GM23338 (cell line): Measurements from ENCODE around the gene PRKCD. TPM values are rescaled to one million over a fixed set of nuclear protein-coding genes. Genes with fewer than 3 reads are reported as not detected.

Source experiments
- ATAC-seq: fragments of 200-7000 bp; cut with Tn5 transposase; 3 replicates; pipeline ENCODE4 v1.9.1; 2020
- DNase-seq: peaks from one replicate; pipeline ENCODE4 v3.0.0-alpha.2; 2015; ENCODE audit warnings: low spot score
- H2AFZ ChIP-seq: fragments of 200-600 bp; sonication (generic); 2 replicates; pipeline ENCODE4 v1.8.0; 2016; ENCODE audit warnings: antibody characterized with exemption, mild to moderate bottlenecking, moderate library complexity
- H3F3A ChIP-seq: fragments of 200-600 bp; sonication (generic); replicated peaks from 2 replicates; pipeline ENCODE4 v1.8.0; 2017; ENCODE audit warnings: antibody characterized with exemption, mixed run types, low read depth
- H3K27ac ChIP-seq: fragments of 200-600 bp; sonication (generic); 2 replicates; pipeline ENCODE4 v1.6.1; 2016; ENCODE audit warnings: low read depth
- H3K27me3 ChIP-seq: fragments of 200-600 bp; sonication (generic); 2 replicates; pipeline ENCODE4 v1.8.0; 2016; ENCODE audit warnings: mild to moderate bottlenecking, mixed run types, moderate library complexity; ENCODE audit not compliant: insufficient read depth
- H3K36me3 ChIP-seq: fragments of 200-600 bp; sonication (generic); 2 replicates; pipeline ENCODE4 v1.8.0; 2016; ENCODE audit warnings: mild to moderate bottlenecking; ENCODE audit not compliant: insufficient read depth
- H3K4me1 ChIP-seq: fragments of 200-600 bp; sonication (generic); 2 replicates; pipeline ENCODE4 v1.8.0; 2016; ENCODE audit warnings: mild to moderate bottlenecking, moderate library complexity; ENCODE audit not compliant: insufficient read depth
- H3K4me2 ChIP-seq: fragments of 200-600 bp; sonication (generic); 2 replicates; pipeline ENCODE4 v1.7.1; 2017; ENCODE audit warnings: mixed run types
- H3K4me3 ChIP-seq: fragments of 200-600 bp; sonication (generic); 2 replicates; pipeline ENCODE4 v1.6.1; 2016; ENCODE audit warnings: mixed run types
- H3K79me2 ChIP-seq: fragments of 200-600 bp; sonication (generic); replicated peaks from 2 replicates; pipeline ENCODE4 v1.8.0; 2017; ENCODE audit warnings: mild to moderate bottlenecking; ENCODE audit not compliant: insufficient read depth
- H3K9me2 ChIP-seq: fragments of 200-600 bp; sonication (generic); 2 replicates; pipeline ENCODE4 v1.8.0; 2017; ENCODE audit not compliant: insufficient read depth
- H4K20me1 ChIP-seq: fragments of 200-600 bp; sonication (generic); replicated peaks from 2 replicates; pipeline ENCODE4 v1.8.0; 2017; ENCODE audit warnings: mild to moderate bottlenecking; ENCODE audit not compliant: insufficient read depth
- H3K27ac Mint-ChIP-seq: 2 replicates; pipeline ENCODE4 v1.8.0; 2020; ENCODE audit warnings: inconsistent platforms, mild to moderate bottlenecking, moderate library complexity, mixed read lengths
- H3K27me3 Mint-ChIP-seq: 3 replicates; pipeline ENCODE4 v1.8.0; 2022; ENCODE audit warnings: low read depth, mild to moderate bottlenecking, moderate library complexity, mixed read lengths, inconsistent platforms; ENCODE audit not compliant: insufficient read depth, poor library complexity
- H3K36me3 Mint-ChIP-seq: 3 replicates; pipeline ENCODE4 v1.8.0; 2021; ENCODE audit warnings: low read depth, mild to moderate bottlenecking, inconsistent platforms, moderate library complexity, mixed read lengths
- H3K4me1 Mint-ChIP-seq: 3 replicates; pipeline ENCODE4 v1.8.0; 2020; ENCODE audit warnings: mild to moderate bottlenecking, inconsistent platforms, mixed read lengths
- H3K4me3 Mint-ChIP-seq: 3 replicates; pipeline ENCODE4 v1.8.0; 2021; ENCODE audit warnings: moderate library complexity, mild to moderate bottlenecking, inconsistent platforms, mixed read lengths
- H3K9me3 Mint-ChIP-seq: 3 replicates; pipeline ENCODE4 v1.8.0; 2020; ENCODE audit warnings: moderate library complexity, mild to moderate bottlenecking, inconsistent platforms, mixed read lengths
- CREB1 ChIP-seq: fragments of 250-450 bp; sonication (Bioruptor Pico); IDR thresholded peaks from 2 replicates; pipeline ENCODE4 v1.5.0; 2020; ENCODE audit warnings: low read depth, mild to moderate bottlenecking, moderate library complexity
- EZH2 ChIP-seq: fragments of 200-600 bp; sonication (generic); IDR thresholded peaks from one replicate; pipeline ENCODE4 v1.8.0; 2017; ENCODE audit warnings: antibody characterized with exemption, mild to moderate bottlenecking, low read depth; ENCODE audit not compliant: unreplicated experiment
- JUNB ChIP-seq: IDR thresholded peaks from one replicate; pipeline ENCODE4 v1.6.1; 2016; ENCODE audit warnings: antibody characterized with exemption; ENCODE audit not compliant: unreplicated experiment
- NANOG ChIP-seq: IDR thresholded peaks from 2 replicates; pipeline ENCODE4 v1.6.1; 2016; ENCODE audit warnings: antibody characterized with exemption, borderline replicate concordance
- POLR2AphosphoS5 ChIP-seq: IDR thresholded peaks from 2 replicates; pipeline ENCODE4 v1.6.1; 2016; ENCODE audit warnings: antibody characterized with exemption, low read depth
- STAT1 ChIP-seq: IDR thresholded peaks from one replicate; pipeline ENCODE4 v1.6.1; 2016; ENCODE audit warnings: antibody characterized with exemption; ENCODE audit not compliant: unreplicated experiment
- ZNF114 ChIP-seq: fragments of 250-450 bp; sonication (Bioruptor Pico); IDR thresholded peaks from 2 replicates; pipeline ENCODE4 v1.5.0; 2020; ENCODE audit warnings: mild to moderate bottlenecking, moderate library complexity
- ZNF331 ChIP-seq: fragments of 250-450 bp; sonication (Bioruptor Pico); IDR thresholded peaks from 2 replicates; pipeline ENCODE4 v1.5.0; 2020; ENCODE audit warnings: low read depth, mild to moderate bottlenecking, moderate library complexity
- polyA plus RNA-seq: library from polyadenylated mRNA; unstranded; fragments of >200 nt; fragmentation: Nextera tagmentation; extraction: Ambion mirVana; gene quantifications from 2 replicates; pipeline ENCODE4 v1.2.1, GENCODE V29; 2016
- total RNA-seq: library from RNA; depleted of rRNA; stranded (reverse); fragments of >200 nt; shearing (Covaris generic); gene quantifications from 2 replicates; pipeline ENCODE4 v1.2.3, GENCODE V29; 2014
- TF ChIP-seq, protein P1 (sequence below): fragments of 250-450 bp; sonication (Bioruptor Pico); IDR thresholded peaks from 2 replicates; pipeline ENCODE4 v1.5.0; 2020; ENCODE audit warnings: mild to moderate bottlenecking, moderate library complexity
- TF ChIP-seq, protein P2 (sequence below): IDR thresholded peaks from 2 replicates; pipeline ENCODE4 v1.6.1; 2016; ENCODE audit warnings: antibody characterized with exemption
- TF ChIP-seq, protein P3 (sequence below), 2 experiments: fragments of 200-600 bp in 1 of 2; sonication (generic) in 1 of 2; conservative IDR thresholded peaks; 2 replicates each; pipeline versions ENCODE4 v1.5.1 to v1.6.1; 2016 to 2017; ENCODE audit warnings: antibody characterized with exemption in 2 of 2, low read depth in 2 of 2, mild to moderate bottlenecking in 2 of 2, moderate library complexity in 1 of 2
- TF ChIP-seq, protein P4 (sequence below): IDR thresholded peaks from one replicate; pipeline ENCODE4 v1.6.1; 2018; ENCODE audit warnings: antibody characterized with exemption; ENCODE audit not compliant: unreplicated experiment

The PRKCD gene
- total and polyA plus RNA-seq, 2 experiments from 2014 or later: 11.3 to 11.8 TPM

DNA sequence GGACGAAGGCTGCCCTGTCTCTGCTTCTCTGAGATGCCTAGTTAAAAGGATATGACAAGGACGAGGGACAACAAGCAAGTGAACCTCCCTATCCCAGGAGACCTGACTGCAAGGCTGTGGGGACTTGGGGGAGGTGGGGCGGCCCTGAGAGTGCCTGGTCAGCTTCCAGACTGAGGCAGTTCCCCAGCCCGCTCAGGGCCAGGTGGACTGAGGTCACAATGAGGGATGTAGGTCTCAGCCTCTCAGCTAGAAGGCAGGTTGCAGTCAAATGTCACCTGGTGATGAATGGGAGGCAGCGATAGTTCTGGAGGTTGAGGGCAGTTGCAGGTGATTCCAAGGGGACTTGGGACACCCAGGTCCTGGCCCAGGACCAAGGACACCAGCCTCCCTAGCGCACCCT lies 64.2 kb downstream of the PRKCD start (continued):
- TF ChIP-seq, protein P1, sequence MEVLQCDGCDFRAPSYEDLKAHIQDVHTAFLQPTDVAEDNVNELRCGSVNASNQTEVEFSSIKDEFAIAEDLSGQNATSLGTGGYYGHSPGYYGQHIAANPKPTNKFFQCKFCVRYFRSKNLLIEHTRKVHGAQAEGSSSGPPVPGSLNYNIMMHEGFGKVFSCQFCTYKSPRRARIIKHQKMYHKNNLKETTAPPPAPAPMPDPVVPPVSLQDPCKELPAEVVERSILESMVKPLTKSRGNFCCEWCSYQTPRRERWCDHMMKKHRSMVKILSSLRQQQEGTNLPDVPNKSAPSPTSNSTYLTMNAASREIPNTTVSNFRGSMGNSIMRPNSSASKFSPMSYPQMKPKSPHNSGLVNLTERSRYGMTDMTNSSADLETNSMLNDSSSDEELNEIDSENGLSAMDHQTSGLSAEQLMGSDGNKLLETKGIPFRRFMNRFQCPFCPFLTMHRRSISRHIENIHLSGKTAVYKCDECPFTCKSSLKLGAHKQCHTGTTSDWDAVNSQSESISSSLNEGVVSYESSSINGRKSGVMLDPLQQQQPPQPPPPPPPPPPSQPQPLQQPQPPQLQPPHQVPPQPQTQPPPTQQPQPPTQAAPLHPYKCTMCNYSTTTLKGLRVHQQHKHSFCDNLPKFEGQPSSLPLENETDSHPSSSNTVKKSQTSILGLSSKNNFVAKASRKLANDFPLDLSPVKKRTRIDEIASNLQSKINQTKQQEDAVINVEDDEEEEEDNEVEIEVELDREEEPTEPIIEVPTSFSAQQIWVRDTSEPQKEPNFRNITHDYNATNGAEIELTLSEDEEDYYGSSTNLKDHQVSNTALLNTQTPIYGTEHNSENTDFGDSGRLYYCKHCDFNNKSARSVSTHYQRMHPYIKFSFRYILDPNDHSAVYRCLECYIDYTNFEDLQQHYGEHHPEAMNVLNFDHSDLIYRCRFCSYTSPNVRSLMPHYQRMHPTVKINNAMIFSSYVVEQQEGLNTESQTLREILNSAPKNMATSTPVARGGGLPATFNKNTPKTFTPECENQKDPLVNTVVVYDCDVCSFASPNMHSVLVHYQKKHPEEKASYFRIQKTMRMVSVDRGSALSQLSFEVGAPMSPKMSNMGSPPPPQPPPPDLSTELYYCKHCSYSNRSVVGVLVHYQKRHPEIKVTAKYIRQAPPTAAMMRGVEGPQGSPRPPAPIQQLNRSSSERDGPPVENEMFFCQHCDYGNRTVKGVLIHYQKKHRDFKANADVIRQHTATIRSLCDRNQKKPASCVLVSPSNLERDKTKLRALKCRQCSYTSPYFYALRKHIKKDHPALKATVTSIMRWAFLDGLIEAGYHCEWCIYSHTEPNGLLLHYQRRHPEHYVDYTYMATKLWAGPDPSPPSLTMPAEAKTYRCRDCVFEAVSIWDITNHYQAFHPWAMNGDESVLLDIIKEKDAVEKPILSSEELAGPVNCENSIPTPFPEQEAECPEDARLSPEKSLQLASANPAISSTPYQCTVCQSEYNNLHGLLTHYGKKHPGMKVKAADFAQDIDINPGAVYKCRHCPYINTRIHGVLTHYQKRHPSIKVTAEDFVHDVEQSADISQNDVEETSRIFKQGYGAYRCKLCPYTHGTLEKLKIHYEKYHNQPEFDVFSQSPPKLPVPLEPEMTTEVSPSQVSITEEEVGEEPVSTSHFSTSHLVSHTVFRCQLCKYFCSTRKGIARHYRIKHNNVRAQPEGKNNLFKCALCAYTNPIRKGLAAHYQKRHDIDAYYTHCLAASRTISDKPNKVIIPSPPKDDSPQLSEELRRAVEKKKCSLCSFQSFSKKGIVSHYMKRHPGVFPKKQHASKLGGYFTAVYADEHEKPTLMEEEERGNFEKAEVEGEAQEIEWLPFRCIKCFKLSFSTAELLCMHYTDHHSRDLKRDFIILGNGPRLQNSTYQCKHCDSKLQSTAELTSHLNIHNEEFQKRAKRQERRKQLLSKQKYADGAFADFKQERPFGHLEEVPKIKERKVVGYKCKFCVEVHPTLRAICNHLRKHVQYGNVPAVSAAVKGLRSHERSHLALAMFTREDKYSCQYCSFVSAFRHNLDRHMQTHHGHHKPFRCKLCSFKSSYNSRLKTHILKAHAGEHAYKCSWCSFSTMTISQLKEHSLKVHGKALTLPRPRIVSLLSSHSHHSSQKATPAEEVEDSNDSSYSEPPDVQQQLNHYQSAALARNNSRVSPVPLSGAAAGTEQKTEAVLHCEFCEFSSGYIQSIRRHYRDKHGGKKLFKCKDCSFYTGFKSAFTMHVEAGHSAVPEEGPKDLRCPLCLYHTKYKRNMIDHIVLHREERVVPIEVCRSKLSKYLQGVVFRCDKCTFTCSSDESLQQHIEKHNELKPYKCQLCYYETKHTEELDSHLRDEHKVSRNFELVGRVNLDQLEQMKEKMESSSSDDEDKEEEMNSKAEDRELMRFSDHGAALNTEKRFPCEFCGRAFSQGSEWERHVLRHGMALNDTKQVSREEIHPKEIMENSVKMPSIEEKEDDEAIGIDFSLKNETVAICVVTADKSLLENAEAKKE (CRISPR knock-in tag): no peak
- TF ChIP-seq JUNB: no peak
- TF ChIP-seq ZNF331: no peak
- TF ChIP-seq, protein P2, sequence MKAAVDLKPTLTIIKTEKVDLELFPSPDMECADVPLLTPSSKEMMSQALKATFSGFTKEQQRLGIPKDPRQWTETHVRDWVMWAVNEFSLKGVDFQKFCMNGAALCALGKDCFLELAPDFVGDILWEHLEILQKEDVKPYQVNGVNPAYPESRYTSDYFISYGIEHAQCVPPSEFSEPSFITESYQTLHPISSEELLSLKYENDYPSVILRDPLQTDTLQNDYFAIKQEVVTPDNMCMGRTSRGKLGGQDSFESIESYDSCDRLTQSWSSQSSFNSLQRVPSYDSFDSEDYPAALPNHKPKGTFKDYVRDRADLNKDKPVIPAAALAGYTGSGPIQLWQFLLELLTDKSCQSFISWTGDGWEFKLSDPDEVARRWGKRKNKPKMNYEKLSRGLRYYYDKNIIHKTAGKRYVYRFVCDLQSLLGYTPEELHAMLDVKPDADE: no peak
- no peak for TF ChIP-seq ZNF114 (CRISPR knock-in tag)

DNA sequence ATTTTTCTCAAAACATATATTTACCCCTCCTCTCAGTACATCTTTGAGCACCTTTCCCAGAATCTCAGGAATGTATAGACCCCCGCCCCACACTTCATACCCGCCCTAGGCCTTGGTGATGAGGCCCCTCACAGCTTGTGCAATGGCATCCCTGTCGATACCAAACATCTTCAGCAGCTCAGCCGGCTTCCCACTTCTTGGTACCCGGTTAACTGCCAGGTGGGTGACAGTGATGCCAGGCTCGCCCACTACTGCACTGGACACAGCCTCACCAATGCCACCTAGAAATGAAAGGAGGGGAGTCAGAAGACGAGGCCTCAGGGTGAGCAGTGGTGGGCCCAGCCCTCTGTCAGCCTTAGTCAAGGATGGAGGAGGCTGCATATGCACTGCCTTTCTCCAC lies 64.6 kb downstream of the PRKCD start:
- Mint-ChIP-seq H3K4me3 (no peak overlapping the region), H3K27ac (no peak overlapping the region), H3K27me3 (peaks cover 41% of the 10 kb centered on the region), H3K9me3 (0 out of 3 replicates have a peak, but pooled peaks cover 3% of the 10 kb centered on the region), H3K4me1 (peaks cover 10% of the 10 kb centered on the region), H3K36me3 (peaks cover 92% of the 10 kb centered on the region)
- Histone ChIP-seq H3K4me3 (no peak overlapping the region), H3K4me2 (no peak overlapping the region), H4K20me1 (peaks cover 44% of the 10 kb centered on the region), H2AFZ (no peak overlapping the region), H3F3A (peaks cover 88% of the 10 kb centered on the region), H3K9me2 (no peaks in the 10 kb centered on the region), H3K27ac (no peak overlapping the region), H3K4me1 (no peaks in the 10 kb centered on the region), H3K27me3 (no peaks in the 10 kb centered on the region), H3K36me3 (peaks cover 46% of the 10 kb centered on the region), H3K79me2 (no peaks in the 10 kb centered on the region)
- ATAC-seq: no peak
- no peak for DNase-seq
- no peak for TF ChIP-seq ZNF114 (CRISPR knock-in tag)
- no peak for TF ChIP-seq STAT1
- no peak for TF ChIP-seq CREB1
- no peak for TF ChIP-seq POLR2AphosphoS5
- TF ChIP-seq, protein P3, sequence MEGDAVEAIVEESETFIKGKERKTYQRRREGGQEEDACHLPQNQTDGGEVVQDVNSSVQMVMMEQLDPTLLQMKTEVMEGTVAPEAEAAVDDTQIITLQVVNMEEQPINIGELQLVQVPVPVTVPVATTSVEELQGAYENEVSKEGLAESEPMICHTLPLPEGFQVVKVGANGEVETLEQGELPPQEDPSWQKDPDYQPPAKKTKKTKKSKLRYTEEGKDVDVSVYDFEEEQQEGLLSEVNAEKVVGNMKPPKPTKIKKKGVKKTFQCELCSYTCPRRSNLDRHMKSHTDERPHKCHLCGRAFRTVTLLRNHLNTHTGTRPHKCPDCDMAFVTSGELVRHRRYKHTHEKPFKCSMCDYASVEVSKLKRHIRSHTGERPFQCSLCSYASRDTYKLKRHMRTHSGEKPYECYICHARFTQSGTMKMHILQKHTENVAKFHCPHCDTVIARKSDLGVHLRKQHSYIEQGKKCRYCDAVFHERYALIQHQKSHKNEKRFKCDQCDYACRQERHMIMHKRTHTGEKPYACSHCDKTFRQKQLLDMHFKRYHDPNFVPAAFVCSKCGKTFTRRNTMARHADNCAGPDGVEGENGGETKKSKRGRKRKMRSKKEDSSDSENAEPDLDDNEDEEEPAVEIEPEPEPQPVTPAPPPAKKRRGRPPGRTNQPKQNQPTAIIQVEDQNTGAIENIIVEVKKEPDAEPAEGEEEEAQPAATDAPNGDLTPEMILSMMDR (conservative IDR thresholded peaks at IDR 0.05; ENCODE audit: low read depth in 2 of 2): no peak
- no peak for TF ChIP-seq NANOG
- TF ChIP-seq, protein P2: no peak
- TF ChIP-seq, protein P4, sequence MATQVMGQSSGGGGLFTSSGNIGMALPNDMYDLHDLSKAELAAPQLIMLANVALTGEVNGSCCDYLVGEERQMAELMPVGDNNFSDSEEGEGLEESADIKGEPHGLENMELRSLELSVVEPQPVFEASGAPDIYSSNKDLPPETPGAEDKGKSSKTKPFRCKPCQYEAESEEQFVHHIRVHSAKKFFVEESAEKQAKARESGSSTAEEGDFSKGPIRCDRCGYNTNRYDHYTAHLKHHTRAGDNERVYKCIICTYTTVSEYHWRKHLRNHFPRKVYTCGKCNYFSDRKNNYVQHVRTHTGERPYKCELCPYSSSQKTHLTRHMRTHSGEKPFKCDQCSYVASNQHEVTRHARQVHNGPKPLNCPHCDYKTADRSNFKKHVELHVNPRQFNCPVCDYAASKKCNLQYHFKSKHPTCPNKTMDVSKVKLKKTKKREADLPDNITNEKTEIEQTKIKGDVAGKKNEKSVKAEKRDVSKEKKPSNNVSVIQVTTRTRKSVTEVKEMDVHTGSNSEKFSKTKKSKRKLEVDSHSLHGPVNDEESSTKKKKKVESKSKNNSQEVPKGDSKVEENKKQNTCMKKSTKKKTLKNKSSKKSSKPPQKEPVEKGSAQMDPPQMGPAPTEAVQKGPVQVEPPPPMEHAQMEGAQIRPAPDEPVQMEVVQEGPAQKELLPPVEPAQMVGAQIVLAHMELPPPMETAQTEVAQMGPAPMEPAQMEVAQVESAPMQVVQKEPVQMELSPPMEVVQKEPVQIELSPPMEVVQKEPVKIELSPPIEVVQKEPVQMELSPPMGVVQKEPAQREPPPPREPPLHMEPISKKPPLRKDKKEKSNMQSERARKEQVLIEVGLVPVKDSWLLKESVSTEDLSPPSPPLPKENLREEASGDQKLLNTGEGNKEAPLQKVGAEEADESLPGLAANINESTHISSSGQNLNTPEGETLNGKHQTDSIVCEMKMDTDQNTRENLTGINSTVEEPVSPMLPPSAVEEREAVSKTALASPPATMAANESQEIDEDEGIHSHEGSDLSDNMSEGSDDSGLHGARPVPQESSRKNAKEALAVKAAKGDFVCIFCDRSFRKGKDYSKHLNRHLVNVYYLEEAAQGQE: no peak
- TF ChIP-seq EZH2: no peak
- no peak for TF ChIP-seq JUNB
